Hematopoietic multipotent progenitor cell treated with erythropoietin and hydrocortisone succinate and interleukin-3 and kit ligand, for 15 days (in vitro differentiated cells): ENCODE measurements around the gene GATAD2A.
"Not testable (repeated sequence)": the region's sequence is repeated elsewhere in the genome, so short reads cannot be mapped to it uniquely, and the experiment has no call there.

Experiments
- DNase-seq: peaks from one replicate; pipeline ENCODE4 v3.0.0-alpha.2; 2015; ENCODE audit warnings: low spot score

GATAD2A gene

GRCh38 chr19:19388568-19389555 lies 16.6 kb upstream of the GATAD2A start:
- DNase-seq = no peak

GRCh38 chr19:19389683-19390082 lies 15.8 kb upstream of the GATAD2A start:
- DNase-seq = not testable (repeated sequence)

- not testable (repeated sequence) for DNase-seq
These were observed 11.1 kb upstream of the GATAD2A start for GRCh38 chr19:19394333-19394732.

- DNase-seq = no peak
These were observed 5.6 kb upstream of the GATAD2A start for GRCh38 chr19:19399733-19400433.

DNA sequence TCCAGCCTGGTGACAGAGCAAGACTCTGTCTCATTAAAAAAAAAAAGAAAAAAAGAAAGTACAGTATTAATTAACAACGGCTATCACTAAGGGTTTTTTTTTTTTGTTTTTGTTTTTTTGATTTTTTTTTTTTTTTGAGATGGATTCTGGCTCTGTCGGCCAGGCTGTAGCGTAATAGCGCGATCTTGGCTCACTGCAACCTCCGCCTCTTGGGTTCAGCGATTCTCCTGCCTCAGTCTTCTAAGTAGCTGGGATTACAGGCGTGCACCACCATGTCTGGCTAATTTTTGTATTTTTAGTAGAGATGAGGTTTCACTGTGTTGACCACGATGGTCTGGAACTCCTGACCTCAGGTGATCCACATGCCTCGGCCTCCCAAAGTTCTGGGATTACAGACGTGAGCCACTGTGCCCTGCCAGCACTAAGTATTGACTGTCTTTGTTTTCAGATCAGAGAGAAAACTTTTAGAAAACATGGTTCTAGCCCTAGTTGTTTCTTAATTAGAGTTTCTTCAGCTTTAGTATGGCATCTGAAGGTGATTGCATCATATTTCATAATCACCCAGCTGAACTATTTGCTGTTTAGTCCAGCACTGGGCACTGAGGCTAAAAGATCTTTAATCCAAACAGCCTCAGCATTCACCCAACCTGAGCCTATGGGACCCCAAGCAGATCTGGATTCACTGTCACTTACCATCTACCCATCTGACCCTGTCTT lies 2.7 kb upstream of the GATAD2A start:
- DNase-seq = no peak

DNA sequence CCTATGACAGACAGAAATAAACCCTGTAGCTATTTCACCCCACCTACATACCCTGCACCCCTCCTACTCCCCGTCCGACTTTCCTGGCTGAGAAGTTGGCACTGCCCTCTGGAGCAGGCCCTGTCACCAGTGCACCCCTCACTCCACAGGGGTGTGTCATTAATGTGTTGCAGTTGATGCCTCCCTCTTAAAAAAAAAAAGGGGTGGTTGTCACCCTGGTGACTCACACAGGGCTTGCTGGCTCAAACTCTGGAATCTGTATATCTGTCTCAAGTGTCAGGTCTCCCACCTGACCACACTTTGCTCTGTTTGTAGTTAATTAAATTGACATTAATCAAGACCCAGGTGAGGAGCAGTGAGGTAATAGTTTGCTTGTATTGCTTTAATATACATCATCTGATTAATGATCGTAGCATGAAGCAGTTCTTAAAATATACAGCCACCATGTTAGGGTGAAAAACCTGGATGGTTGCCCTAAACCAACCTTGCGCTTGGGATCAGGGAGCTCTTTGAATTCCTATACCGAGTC lies 2.0 kb upstream of the GATAD2A start:
- peak; percentile 81 for DNase-seq

DNA sequence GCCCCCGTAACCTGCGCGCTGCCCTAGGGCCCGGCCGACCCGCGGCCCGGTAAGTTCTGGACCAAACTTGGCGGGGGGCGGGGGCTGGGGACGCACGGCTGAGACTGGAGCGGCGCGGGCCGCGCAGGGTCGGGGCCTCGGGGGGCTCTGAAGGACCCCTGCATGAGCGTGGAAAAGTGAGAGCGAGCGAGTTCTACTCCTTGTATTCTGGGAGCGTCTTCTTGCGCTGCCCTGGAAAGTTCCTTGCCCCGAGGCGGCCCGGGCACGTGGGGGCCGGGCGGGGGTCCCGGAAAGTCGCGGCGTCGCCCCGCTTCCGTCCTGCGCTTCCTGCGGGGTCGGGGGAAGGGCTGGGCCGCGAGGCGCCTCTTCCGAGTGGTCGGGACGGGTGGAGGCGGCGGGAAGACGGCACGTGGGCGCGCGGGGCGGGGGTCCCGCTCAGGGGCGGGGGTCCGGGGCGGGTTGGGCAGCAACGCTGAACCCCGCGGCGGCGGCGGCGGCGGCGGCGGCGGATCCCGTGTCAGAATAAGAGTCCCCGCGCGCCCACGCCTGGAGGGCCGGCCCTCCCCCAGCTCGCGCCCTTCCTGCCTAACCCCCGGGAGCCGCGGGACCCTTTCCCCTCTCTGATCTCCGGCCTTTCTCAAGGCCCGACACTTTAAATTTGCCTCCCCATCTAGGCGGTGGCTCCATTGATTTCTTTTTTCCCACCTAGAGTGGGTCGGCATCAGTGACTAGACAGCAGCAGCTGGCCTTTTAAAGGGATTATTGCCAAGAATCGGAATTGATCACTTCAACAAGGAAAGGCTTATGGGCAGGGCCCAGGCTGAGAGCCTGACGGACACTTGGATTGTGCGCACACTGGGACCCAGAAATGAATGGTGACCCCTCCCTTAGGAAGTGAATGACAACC lies 749 bp downstream of the GATAD2A start:
- peak; percentile 60 for DNase-seq

- DNase-seq = peak; percentile 72
These were observed 1.6 kb downstream of the GATAD2A start for GRCh38 chr19:19406878-19407632.

- no peak for DNase-seq
These were observed 2.1 kb downstream of the GATAD2A start for GRCh38 chr19:19407633-19407930.

DNA sequence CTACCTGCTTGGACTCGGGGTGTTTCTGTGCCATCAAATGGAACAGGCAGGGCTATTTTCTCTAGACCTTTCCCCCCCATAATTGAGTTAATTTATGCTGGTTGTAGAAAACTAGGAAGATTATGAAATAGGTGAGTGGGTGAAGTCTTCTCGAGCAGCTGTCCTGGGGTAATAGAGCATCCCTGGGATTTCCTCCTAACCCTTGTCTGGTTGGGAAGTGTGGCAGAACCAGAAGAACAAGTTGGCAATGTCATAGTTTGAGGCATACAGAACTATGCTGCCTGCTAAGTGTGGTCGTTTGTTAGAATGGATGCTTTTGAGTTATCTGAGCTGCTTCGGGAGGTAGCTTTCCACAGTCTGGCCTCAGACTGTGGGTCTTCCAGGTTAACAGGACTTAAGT lies 3.7 kb downstream of the GATAD2A start:
- DNase-seq = no peak

DNA sequence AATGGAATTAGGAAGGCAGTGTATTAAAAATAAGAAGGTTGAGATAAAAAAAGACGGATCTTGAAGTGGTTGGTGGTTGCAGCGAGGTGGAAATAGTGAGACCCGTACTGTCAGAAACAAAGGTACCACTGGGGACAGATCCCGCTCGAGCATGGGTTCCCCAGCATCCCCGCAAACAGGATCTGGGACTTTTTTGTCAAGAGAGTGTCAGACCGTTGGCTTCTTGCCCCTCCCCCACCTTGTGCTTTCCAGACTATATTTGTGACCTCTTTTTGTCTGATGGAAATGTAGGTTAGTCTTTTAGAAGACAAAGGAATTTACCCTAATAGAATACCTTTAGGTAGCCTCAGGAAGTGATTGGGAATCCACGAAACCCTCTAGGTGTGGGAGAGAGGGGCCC lies 4.2 kb downstream of the GATAD2A start:
- DNase-seq = no peak

GRCh38 chr19:19410553-19411550 lies 5.4 kb downstream of the GATAD2A start:
- peak; percentile 37 for DNase-seq

GRCh38 chr19:19416280-19416679 lies 10.8 kb downstream of the GATAD2A start:
- DNase-seq = no peak

- no peak for DNase-seq
These were observed 11.6 kb downstream of the GATAD2A start for GRCh38 chr19:19417046-19417445.

DNA sequence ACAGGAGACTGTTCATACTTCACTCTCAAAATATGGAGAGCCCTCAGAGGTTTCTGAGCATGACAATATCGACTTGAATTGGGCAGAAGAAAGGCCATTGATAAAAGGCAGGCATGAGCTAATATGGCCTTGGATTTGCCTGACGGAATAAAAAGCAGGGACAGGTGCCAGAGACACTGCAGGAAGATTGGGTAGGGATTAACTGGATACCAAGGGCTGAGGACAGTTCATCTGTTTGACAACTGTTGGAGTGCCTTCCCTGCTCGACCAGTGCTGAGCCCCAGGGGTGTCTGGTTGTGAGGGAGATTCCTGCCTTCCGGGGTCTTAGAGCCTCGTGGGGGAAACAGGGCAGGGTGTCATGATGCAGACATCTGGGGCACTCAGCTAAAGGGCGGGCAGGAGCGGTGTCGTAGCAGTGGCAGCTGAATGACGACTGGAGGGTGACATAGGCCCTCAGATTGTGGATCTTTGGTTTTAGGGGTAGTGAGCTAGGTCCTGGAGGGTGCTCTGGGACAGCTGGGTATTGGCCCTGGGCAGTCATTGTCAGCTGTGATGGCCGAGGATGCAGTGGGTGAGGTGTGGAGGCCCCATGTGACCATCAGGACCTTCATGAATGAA lies 12.3 kb downstream of the GATAD2A start:
- DNase-seq = peak; percentile 79

DNA sequence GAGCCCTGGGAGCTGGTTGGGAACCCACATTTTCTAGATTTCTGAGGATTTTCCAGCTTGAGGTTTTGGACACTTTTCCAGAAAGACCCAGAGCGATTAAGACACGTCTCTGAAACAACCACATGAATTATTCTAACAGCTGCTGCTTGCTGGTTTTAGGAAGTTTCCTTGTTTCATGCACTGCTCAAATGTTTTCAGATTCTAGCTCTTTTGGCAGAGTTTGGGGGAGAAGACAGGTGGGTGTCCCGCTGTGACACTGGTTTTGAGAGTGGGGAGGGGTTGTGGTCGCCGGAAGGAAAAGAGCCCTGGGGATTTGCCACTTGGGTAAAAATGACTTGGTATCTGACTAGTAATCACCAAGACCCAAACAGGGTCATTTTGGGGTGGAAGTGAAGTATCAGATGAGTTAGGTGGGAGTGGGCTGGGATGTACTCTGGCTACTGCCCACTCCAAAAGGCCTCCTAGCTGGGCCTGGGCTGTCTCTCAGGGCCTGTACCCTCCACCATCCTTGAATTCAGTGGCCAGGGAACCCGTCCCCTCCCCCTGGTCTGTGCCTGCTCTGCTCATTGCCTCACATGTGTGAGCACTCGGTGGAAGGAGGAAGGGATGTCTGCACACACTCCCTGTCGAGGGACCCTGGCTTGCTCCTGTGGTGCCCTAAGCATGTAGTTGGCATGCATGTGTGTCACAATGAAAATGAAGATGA lies 13.2 kb downstream of the GATAD2A start:
- DNase-seq = no peak

- no peak for DNase-seq
These were observed 15.3 kb downstream of the GATAD2A start for GRCh38 chr19:19420570-19421298.

DNA sequence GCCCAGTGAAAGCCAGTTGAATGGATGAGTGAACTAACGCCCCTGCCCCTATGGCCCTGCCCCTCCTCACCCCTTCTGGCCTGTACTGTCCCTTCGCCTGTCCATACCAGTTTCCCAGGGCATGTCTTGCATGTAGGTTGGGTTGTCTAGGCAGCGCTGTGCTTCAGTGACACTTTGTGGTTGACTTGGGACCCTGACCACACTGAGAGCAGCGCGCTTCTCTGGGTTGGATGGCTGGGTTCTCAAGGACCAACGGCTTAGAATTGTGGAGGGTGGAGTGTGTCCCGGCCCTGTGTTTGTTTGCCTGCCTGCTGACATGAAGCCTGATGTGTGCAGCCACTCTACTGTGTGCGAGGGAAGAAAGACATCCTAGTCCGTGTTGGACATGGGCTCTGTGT lies 15.8 kb downstream of the GATAD2A start:
- no peak for DNase-seq
